Ectodermal cell (in vitro differentiated cells): ENCODE results near the gene TMEM163.

ENCODE experiments used
- H3K27ac ChIP-seq: 2 replicates; pipeline ENCODE4 v1.7.0; 2013; ENCODE audit warnings: mild to moderate bottlenecking, low read depth, low read length; ENCODE audit not compliant: insufficient read depth, poor library complexity, severe bottlenecking
- H3K27me3 ChIP-seq: 2 replicates; pipeline ENCODE4 v1.7.0; 2013; ENCODE audit warnings: mild to moderate bottlenecking, low read length; ENCODE audit not compliant: insufficient read depth, control insufficient read depth, poor library complexity, severe bottlenecking
- H3K36me3 ChIP-seq: one replicate; pipeline ENCODE4 v1.7.0; 2013; ENCODE audit warnings: low read length; ENCODE audit not compliant: control insufficient read depth, insufficient read depth
- H3K4me1 ChIP-seq: one replicate; pipeline ENCODE4 v1.7.0; 2013; ENCODE audit warnings: low read length; ENCODE audit not compliant: control insufficient read depth, insufficient read depth
- H3K4me3 ChIP-seq: 2 replicates; pipeline ENCODE4 v1.7.0; 2013; ENCODE audit warnings: low read depth, low read length, control low read depth; ENCODE audit not compliant: insufficient read depth
- H3K9me3 ChIP-seq: 2 replicates; pipeline ENCODE4 v1.7.0; 2013; ENCODE audit warnings: mild to moderate bottlenecking, low read length, moderate library complexity; ENCODE audit not compliant: control insufficient read depth
- WGBS, 2 experiments: methylation state at CpG; one replicate each; pipeline ENCODE4 v1.1.7; 2013; ENCODE audit warnings: missing lambda C conversion rate in 2 of 2; 5-methylcytosine and 5-hydroxymethylcytosine counted together

The TMEM163 gene

DNA sequence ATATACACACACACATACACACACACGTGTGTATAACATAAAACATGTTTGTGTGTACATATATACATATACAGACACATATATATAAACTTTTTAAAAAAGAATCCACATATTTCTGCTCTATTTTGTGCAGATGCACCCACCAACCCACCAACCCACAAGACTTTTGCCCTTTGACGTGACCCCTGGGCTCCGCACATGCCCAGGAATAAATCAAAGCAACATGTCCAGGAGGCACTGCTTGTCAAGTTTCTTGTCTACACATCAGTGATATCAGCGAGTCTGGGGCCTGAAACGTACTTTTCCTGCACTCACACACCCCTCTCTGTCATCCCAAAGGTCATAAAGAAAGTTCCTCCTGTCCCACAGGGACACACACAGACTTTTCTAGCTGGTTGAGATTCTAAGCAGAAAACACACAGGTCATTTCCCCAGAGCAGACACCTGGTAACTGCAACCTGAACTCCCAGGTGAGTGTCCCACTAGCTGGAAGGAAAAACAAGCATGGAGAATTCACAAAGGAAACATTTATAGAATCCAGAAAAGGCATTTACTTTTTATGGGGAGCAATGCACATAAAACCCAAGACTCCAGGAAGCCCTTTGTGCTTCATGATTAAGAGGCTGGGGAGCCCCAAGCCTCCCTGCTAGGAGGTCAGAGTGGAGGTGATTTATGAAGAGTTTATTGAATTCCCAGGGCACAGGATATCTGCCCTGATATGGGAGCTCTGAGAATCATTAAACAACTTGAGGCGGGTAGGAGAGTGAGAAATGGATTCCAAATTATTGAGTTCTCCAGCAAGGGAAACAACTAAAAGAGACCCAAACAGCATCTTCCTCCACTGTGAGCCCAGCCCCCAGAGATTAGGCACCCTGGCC lies 253.3 kb downstream of the TMEM163 start:
- WGBS, 2 experiments, result 93 to 94% methylated on average over 5 to 6 of the region's 6 CpGs
- Histone ChIP-seq H3K27me3 (no peaks in the 10 kb centered on the region), H3K4me1 (peaks cover 5% of the 10 kb centered on the region)

DNA sequence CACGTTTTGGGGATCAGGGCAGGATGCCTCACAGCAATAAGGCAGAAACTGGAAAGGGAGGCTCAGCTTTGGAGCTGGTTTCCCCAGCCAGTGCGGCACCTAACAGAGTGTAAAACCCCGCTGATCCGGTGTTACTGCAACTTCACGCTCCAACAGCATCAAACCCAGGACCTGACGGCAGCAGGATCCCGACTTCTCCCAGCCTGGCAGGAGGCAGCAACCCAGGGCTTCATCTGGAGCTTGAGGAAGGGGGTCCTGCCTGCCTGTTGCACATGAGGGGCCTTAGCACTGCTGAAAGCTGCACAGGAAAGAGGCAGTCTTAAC lies 255.1 kb downstream of the TMEM163 start:
- H3K27me3 ChIP-seq, result no peaks in the 10 kb centered on the region
- no peak overlapping the region for H3K4me3 ChIP-seq
- H3K4me1 ChIP-seq, result peaks cover 5% of the 10 kb centered on the region
- no peaks in the 10 kb centered on the region for H3K36me3 ChIP-seq
- H3K9me3 ChIP-seq, result no peaks in the 10 kb centered on the region
- H3K27ac ChIP-seq, result no peak overlapping the region
- 89 to 91% methylated on average over 7 of the region's 7 CpGs for WGBS, 2 experiments

More for the DNA sequence above, 253.3 kb downstream of the TMEM163 start:
- Histone ChIP-seq H3K36me3 (no peaks in the 10 kb centered on the region), H3K27ac (no peak overlapping the region), H3K9me3 (no peaks in the 10 kb centered on the region), H3K4me3 (no peak overlapping the region)

DNA sequence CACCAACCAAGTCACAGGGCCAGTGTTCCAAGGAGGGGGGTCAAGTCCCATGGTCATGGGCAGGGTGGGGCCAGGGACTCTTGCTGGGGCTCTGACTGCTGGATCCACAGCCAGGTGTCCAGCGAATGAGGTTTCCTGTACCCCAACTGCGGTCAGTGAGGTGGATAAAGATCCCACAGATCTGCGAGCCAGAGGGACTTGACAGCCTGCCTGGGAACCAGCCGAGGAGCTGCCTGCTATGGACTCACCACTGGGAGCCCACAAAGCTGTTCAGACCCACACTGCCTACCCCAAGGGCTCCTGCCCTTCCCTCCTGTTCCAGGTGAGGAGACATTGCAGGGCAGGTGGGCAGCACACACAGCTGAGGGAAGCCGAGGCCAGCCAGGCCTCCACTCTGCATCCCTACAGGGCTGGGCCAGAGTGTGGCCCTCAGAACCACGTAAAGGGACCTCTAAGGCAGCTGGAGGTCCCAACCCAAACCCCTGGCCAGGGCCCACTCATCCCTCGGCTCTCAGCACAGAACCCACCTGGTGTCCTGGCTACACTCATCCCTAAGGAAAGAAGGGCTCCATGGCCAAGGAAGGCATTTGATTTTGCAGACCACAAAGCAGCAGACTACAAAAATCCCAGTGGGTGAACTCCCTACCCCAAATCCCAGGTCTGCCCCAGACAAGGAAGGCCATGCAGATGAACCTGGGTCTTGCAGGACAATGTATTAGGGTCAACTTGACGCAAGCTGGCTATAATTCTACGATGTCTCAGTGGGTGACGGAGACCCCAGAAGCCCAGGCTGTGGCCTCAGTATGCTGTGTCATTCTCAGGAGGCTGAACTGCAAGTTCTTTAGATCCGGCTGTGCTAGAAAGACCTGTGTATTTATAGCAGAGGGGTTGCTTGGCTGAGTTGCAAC lies 255.8 kb downstream of the TMEM163 start:
- no peaks in the 10 kb centered on the region for H3K27me3 ChIP-seq
- no peak overlapping the region for H3K27ac ChIP-seq
- H3K4me1 ChIP-seq, result peaks cover 5% of the 10 kb centered on the region
- no peaks in the 10 kb centered on the region for H3K36me3 ChIP-seq
- H3K9me3 ChIP-seq, result no peaks in the 10 kb centered on the region
- no peak overlapping the region for H3K4me3 ChIP-seq
- WGBS, 2 experiments, result 95 to 97% methylated on average over 11 of the region's 11 CpGs

DNA sequence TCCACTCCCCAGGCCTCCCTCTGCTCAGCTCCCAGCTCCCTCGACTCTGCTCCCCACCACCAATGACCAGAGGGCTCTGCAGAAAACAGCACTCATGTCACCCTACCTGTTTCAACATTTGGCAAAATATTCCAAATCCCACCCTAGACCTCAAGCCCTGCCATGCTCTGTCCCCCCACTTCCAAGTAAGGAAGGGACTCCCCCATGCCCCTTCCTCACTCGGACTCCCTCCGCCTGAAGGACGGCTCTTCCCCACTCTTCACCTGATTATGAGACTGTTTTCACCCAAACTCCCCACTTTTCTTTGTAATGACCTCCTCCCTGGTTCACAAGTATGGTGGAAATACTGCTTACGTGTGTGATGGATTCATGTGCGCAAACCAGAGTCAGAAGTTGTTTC lies 256.5 kb downstream of the TMEM163 start:
- Histone ChIP-seq H3K27ac (no peak overlapping the region), H3K27me3 (no peaks in the 10 kb centered on the region), H3K4me1 (peaks cover 5% of the 10 kb centered on the region), H3K9me3 (no peaks in the 10 kb centered on the region), H3K4me3 (no peak overlapping the region), H3K36me3 (no peaks in the 10 kb centered on the region)
- WGBS, 2 experiments, result 89 to 92% methylated on average over 6 of the region's 6 CpGs

DNA sequence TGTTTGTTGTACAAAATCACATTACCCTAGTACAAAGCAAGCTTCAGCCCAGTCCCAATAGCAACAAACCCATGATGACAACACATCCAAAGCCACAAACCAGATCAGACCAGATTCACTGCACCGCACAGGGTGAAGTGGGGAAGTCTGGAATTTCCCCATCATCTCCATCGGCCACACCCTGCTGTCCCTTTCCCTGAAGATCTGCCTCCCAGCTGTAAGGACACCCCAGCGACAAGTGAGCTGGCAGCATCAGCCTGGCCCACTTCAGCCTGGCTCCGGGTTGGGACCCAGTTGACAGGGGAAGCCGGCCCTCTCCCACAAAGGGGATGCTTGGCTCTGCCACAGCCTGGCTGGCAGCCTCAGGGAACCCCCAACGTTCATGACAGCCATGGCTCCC lies 257.3 kb downstream of the TMEM163 start:
- 87 to 89% methylated on average over 6 of the region's 6 CpGs for WGBS, 2 experiments
- peaks cover 5% of the 10 kb centered on the region for H3K4me1 ChIP-seq
- no peak overlapping the region for H3K27ac ChIP-seq
- no peaks in the 10 kb centered on the region for H3K36me3 ChIP-seq
- no peaks in the 10 kb centered on the region for H3K9me3 ChIP-seq
- no peak overlapping the region for H3K4me3 ChIP-seq
- no peaks in the 10 kb centered on the region for H3K27me3 ChIP-seq

DNA sequence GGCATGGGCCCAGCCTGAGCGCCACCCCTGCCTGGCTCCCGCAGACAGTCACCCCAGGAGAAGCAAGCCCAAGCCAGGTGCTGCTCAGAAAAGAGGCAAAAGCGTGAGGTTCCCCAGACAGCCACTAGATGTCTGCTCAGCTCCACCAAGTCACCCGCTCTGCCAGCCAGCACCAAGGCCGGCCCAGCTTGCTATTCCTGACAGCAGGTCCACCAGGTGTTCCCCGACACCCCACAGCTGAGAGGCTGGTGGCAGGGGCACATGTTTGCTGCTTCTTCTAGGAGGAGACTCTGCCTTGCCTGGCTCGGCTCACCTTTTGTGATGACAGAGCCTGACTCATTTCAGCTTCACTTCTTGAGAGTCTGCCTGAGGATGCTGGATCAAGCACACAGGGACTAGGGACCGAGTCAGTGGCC lies 258.2 kb downstream of the TMEM163 start:
- H3K27ac ChIP-seq, result no peak overlapping the region
- 41 to 44% methylated on average over 8 of the region's 8 CpGs for WGBS, 2 experiments
- no peaks in the 10 kb centered on the region for H3K36me3 ChIP-seq
- H3K27me3 ChIP-seq, result no peaks in the 10 kb centered on the region
- peaks cover 5% of the 10 kb centered on the region for H3K4me1 ChIP-seq
- H3K9me3 ChIP-seq, result no peaks in the 10 kb centered on the region
- no peak overlapping the region for H3K4me3 ChIP-seq

DNA sequence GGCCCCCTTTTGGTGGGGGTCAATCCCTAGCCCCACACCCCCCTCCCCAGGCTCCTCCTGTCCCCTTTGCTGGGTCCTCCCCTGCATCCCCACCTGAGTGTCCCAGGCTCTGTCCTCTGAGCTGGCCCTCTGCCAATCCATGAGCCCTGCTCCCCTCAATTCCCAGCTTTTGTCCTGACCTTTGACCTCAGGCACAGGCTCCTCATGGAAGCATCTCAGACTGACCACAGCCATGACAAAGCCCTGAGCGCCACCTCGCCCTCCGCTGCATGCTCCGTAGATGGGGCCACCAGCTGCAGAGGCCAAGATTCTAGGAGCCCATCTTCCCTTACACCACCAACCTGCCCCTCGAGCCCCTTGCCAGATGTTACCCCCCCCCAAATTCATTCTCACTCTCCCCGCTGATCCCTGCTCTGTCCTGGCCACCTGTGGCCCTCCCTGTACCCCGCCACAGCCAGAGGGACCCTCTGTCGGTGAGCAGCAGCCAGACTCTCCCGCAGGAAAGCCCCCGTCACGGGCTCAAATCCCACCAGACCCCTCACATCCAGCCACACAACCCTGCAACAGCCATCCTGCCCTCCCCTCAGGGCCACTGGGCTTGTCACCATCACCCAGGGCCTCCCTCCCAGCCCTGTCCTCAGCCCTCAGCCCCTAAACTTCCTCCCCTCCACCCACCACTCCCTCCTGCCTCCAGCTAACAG lies 258.9 kb downstream of the TMEM163 start:
- H3K27ac ChIP-seq, result no peak overlapping the region
- H3K27me3 ChIP-seq, result no peaks in the 10 kb centered on the region
- no peak overlapping the region for H3K4me3 ChIP-seq
- H3K4me1 ChIP-seq, result peaks cover 5% of the 10 kb centered on the region
- H3K9me3 ChIP-seq, result no peaks in the 10 kb centered on the region
- no peaks in the 10 kb centered on the region for H3K36me3 ChIP-seq
- WGBS, 2 experiments, result 92 to 95% methylated on average over 11 of the region's 11 CpGs

DNA sequence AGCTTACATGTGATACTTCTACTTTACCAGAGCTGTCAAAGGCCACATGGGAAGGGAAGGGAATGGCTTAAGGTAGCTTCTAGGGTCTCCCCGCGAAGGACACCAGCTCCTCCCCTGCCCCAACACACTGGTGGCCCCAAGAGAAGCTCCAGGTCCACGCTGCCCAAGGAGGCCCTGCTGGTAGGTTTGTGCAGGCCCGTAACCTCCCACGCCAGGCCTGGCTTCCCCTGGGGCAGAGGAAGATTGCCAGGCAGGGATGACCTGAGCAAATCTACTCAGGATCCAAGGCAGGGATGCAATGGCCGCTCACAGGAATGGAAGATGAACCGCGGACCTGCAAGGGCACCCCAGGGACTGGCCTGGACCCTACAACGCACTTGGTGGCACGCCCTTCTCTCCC lies 259.9 kb downstream of the TMEM163 start:
- WGBS, 2 experiments, result 92 to 94% methylated on average over 10 of the region's 10 CpGs
- H3K4me3 ChIP-seq, result no peak overlapping the region
- no peaks in the 10 kb centered on the region for H3K27me3 ChIP-seq
- no peaks in the 10 kb centered on the region for H3K9me3 ChIP-seq
- H3K4me1 ChIP-seq, result peaks cover 5% of the 10 kb centered on the region
- H3K27ac ChIP-seq, result no peak overlapping the region
- no peaks in the 10 kb centered on the region for H3K36me3 ChIP-seq

DNA sequence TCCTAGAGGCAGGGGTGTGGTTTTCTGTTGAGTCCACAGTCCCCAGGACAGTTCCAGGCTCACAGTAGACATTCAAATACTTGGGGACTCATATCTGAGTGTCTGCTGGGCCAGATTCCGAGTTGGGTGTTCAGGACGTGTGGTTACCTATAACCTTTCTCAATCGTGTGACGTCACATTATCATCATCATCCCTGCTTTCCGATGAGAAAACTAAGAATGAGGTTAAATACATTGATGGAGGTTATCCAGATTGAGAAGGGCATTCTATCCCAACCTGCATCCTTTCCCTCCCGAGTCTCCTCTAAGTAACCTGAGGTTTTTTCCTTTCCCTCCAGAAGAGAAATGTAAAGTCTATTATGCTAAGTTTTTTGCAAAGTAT lies 260.3 kb downstream of the TMEM163 start:
- WGBS, 2 experiments, result 96 to 97% methylated on average over 5 to 6 of the region's 6 CpGs

More for the DNA sequence above, 260.3 kb downstream of the TMEM163 start:
- peaks cover 5% of the 10 kb centered on the region for H3K4me1 ChIP-seq
- no peaks in the 10 kb centered on the region for H3K36me3 ChIP-seq
- no peaks in the 10 kb centered on the region for H3K9me3 ChIP-seq
- H3K27me3 ChIP-seq, result no peaks in the 10 kb centered on the region
- no peak overlapping the region for H3K4me3 ChIP-seq
- no peak overlapping the region for H3K27ac ChIP-seq
